K562 (cell line): ENCODE measurements around the gene TLCD4. TPM values are rescaled to one million over a fixed set of nuclear protein-coding genes. Genes with fewer than 3 reads are reported as not detected.

ENCODE experiments used
- ARHGAP35 ChIP-seq: fragments of 450-650 bp; IDR thresholded peaks from 2 replicates; pipeline ENCODE4 v1.6.1; 2018; ENCODE audit not compliant: partially characterized antibody
- CCNT2 ChIP-seq: IDR thresholded peaks from 2 replicates; pipeline ENCODE4 v1.6.1; 2011; ENCODE audit warnings: borderline replicate concordance, low read depth, mild to moderate bottlenecking, moderate library complexity, mixed read lengths, low read length; ENCODE audit not compliant: insufficient read length; ENCODE audit errors: extremely low read depth
- DDX20 ChIP-seq: fragments of 450-650 bp; IDR thresholded peaks from 2 replicates; pipeline ENCODE4 v1.6.1; 2016; ENCODE audit warnings: missing genetic modification characterization, low read depth, mild to moderate bottlenecking, missing compliant biosample characterization, moderate library complexity
- GABPB2 ChIP-seq: fragments of 250-450 bp; sonication (Bioruptor Pico); conservative IDR thresholded peaks from 2 replicates; pipeline ENCODE4 v1.5.1; 2021; ENCODE audit warnings: mild to moderate bottlenecking
- KLF16 ChIP-seq: IDR thresholded peaks from 2 replicates; pipeline ENCODE4 v1.6.1; 2016; ENCODE audit warnings: antibody characterized with exemption
- NFIX ChIP-seq: fragments of 250-450 bp; sonication (Bioruptor Pico); IDR thresholded peaks from 2 replicates; pipeline ENCODE4 v1.4.0; 2020; ENCODE audit warnings: low read depth, mild to moderate bottlenecking, moderate library complexity
- POLR2A ChIP-seq: fragments of 450-650 bp; conservative IDR thresholded peaks from 2 replicates; pipeline ENCODE4 v1.6.1; 2016
- PYGO2 ChIP-seq: fragments of 450-650 bp; IDR thresholded peaks from 2 replicates; pipeline ENCODE4 v1.6.1; 2016; ENCODE audit warnings: mild to moderate bottlenecking, missing genetic modification characterization, moderate library complexity, missing compliant biosample characterization
- SNIP1 ChIP-seq: fragments of 450-650 bp; IDR thresholded peaks from 2 replicates; pipeline ENCODE4 v1.7.1; 2017; ENCODE audit warnings: low read depth, mild to moderate bottlenecking
- U2AF2 ChIP-seq: fragments of 200-400 bp; formaldehyde crosslinking; optimal IDR thresholded peaks from 2 replicates; pipeline ENCODE3; 2017; ENCODE audit warnings: low read depth, mild to moderate bottlenecking, low read length
- ZNF143 ChIP-seq: sonication (generic); formaldehyde crosslinking; IDR thresholded peaks from 2 replicates; pipeline ENCODE4 v1.9.0; 2022; ENCODE audit warnings: mild to moderate bottlenecking, missing genetic modification reagents
- ZNF3 ChIP-seq: fragments of 250-450 bp; sonication (Bioruptor Pico); IDR thresholded peaks from 2 replicates; pipeline ENCODE4 v1.5.0; 2021; ENCODE audit warnings: mild to moderate bottlenecking, moderate library complexity
- ZNF444 ChIP-seq: fragments of 250-450 bp; sonication (Bioruptor Pico); IDR thresholded peaks from 2 replicates; pipeline ENCODE4 v1.4.0; 2020; ENCODE audit warnings: mild to moderate bottlenecking, moderate library complexity
- polyA plus RNA-seq, 8 experiments: library from polyadenylated mRNA; depleted of rRNA in 4 of 8; stranded (reverse) in 5 of 8; unstranded in 3 of 8; fragments of >200 nt; fragmentation: Nextera tagmentation in 2 of 8; fragmentation: Illumina TruSeq in 1 of 8; extraction: Ambion mirVana in 2 of 8; extraction: Trizol in 1 of 8; gene quantifications; 2 replicates each; pipeline versions ENCODE4 v1.2.1 to v1.2.3, GENCODE V29; 2011 to 2014; ENCODE audit warnings: inconsistent platforms in 1 of 8, missing spikeins in 1 of 8
- total RNA-seq, 7 experiments: library from RNA; depleted of rRNA in 6 of 7; stranded (reverse); fragments of >200 nt in 6 of 7; fragmentation: Illumina TruSeq in 2 of 7; extraction: Trizol in 2 of 7; gene quantifications; 2 replicates each; pipeline versions ENCODE4 v1.2.1 to v1.2.3, GENCODE V29; 2011 to 2021; ENCODE audit warnings: low replicate concordance in 1 of 7
- TF ChIP-seq, protein P1 (sequence below): fragments of 250-450 bp; sonication (Bioruptor Pico); IDR thresholded peaks from 2 replicates; pipeline ENCODE4 v1.5.0; 2021
- TF ChIP-seq, protein P2 (sequence below): sonication (generic); formaldehyde crosslinking; IDR thresholded peaks from 2 replicates; pipeline ENCODE4 v1.9.0; 2022; ENCODE audit warnings: mild to moderate bottlenecking, missing genetic modification reagents
- TF ChIP-seq, protein P3 (sequence below): fragments of 450-650 bp; formaldehyde crosslinking; IDR thresholded peaks from 2 replicates; pipeline ENCODE4 v1.4.0; 2020; ENCODE audit warnings: mild to moderate bottlenecking
- TF ChIP-seq, protein P4 (sequence below): fragments of 450-650 bp; IDR thresholded peaks from 2 replicates; pipeline ENCODE4 v1.6.1; 2016; ENCODE audit warnings: missing biosample characterization, missing genetic modification characterization
- TF ChIP-seq, protein P5 (sequence below): fragments of 250-450 bp; sonication (Bioruptor Pico); IDR thresholded peaks from 2 replicates; pipeline ENCODE4 v1.5.0; 2021; ENCODE audit warnings: mild to moderate bottlenecking, borderline replicate concordance
- TF ChIP-seq, protein P6 (sequence below): fragments of 150-350 bp; conservative IDR thresholded peaks from 2 replicates; pipeline ENCODE4 v1.6.1; 2014; ENCODE audit warnings: low read length

Gene TLCD4
- total and polyA plus RNA-seq, 9 of the 15 experiments (the other 6 are each of a cell fraction or from before 2014, with no cell fraction given): 3.5 to 19.8 (median 7.6) TPM

DNA sequence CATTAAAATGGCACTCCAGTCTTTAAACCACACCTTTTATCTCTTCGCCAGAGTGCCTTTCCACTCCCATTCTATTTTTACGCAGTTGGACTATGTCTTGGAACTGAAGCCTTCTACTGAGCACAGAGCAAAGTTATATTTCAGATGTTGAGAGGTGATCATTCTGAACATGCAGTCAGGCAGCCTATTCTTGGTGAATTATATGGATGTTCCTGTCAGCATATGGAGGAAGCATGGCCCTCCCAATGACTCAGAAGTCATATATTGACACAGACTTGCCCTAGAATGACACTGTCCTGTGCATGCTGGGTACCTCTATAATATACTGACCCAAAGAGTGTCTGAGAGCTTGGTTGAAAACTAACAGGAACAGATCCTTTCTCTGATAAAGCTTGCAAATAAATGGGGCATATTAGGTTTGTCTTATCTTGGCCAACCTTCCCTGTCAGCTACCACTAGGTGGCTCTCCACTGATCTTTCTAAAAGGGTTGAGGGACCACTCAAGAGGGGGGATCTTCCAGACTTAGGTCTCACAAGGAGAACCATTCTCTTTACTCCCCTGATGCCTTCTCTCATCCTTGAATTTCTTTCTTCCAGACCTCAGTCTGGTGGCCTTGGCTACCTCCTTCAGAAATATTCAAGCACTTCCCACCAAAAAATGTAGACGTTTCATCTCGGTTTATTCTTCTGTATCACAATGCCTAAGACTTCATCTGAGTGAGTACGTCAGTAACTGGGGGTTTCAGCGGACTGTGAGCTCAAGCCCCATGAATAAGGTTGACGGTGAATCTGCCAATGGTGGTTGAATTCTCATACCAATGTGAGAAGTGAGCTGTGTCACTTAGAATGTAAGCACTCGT, 32.6 kb upstream of the TLCD4 start (continued):
- TF ChIP-seq GABPB2 (CRISPR knock-in tag) (no peak), CCNT2 (no peak), U2AF2 (no peak), SNIP1 (no peak), NFIX (CRISPR knock-in tag) (no peak), ARHGAP35 (no peak), PYGO2 (0 out of 2 replicates have a peak, but pooled peaks have one; percentile 42), POLR2A (no peak), ZNF3 (no peak), ZNF444 (CRISPR knock-in tag) (no peak), ZNF143 (CRISPR knock-in tag) (no peak), KLF16 (no peak), DDX20 (no peak; the same call in 1 of the 2 replicates)
- TF ChIP-seq, protein P1, sequence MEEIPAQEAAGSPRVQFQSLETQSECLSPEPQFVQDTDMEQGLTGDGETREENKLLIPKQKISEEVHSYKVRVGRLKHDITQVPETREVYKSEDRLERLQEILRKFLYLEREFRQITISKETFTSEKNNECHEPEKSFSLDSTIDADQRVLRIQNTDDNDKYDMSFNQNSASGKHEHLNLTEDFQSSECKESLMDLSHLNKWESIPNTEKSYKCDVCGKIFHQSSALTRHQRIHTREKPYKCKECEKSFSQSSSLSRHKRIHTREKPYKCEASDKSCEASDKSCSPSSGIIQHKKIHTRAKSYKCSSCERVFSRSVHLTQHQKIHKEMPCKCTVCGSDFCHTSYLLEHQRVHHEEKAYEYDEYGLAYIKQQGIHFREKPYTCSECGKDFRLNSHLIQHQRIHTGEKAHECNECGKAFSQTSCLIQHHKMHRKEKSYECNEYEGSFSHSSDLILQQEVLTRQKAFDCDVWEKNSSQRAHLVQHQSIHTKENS (CRISPR knock-in tag): no peak
- TF ChIP-seq, protein P2, sequence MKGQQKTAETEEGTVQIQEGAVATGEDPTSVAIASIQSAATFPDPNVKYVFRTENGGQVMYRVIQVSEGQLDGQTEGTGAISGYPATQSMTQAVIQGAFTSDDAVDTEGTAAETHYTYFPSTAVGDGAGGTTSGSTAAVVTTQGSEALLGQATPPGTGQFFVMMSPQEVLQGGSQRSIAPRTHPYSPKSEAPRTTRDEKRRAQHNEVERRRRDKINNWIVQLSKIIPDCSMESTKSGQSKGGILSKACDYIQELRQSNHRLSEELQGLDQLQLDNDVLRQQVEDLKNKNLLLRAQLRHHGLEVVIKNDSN: no peak
- TF ChIP-seq, protein P3, sequence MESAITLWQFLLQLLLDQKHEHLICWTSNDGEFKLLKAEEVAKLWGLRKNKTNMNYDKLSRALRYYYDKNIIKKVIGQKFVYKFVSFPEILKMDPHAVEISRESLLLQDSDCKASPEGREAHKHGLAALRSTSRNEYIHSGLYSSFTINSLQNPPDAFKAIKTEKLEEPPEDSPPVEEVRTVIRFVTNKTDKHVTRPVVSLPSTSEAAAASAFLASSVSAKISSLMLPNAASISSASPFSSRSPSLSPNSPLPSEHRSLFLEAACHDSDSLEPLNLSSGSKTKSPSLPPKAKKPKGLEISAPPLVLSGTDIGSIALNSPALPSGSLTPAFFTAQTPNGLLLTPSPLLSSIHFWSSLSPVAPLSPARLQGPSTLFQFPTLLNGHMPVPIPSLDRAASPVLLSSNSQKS: no peak
- TF ChIP-seq, protein P4, sequence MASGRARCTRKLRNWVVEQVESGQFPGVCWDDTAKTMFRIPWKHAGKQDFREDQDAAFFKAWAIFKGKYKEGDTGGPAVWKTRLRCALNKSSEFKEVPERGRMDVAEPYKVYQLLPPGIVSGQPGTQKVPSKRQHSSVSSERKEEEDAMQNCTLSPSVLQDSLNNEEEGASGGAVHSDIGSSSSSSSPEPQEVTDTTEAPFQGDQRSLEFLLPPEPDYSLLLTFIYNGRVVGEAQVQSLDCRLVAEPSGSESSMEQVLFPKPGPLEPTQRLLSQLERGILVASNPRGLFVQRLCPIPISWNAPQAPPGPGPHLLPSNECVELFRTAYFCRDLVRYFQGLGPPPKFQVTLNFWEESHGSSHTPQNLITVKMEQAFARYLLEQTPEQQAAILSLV (tag): peak; percentile 80
- TF ChIP-seq, protein P5, sequence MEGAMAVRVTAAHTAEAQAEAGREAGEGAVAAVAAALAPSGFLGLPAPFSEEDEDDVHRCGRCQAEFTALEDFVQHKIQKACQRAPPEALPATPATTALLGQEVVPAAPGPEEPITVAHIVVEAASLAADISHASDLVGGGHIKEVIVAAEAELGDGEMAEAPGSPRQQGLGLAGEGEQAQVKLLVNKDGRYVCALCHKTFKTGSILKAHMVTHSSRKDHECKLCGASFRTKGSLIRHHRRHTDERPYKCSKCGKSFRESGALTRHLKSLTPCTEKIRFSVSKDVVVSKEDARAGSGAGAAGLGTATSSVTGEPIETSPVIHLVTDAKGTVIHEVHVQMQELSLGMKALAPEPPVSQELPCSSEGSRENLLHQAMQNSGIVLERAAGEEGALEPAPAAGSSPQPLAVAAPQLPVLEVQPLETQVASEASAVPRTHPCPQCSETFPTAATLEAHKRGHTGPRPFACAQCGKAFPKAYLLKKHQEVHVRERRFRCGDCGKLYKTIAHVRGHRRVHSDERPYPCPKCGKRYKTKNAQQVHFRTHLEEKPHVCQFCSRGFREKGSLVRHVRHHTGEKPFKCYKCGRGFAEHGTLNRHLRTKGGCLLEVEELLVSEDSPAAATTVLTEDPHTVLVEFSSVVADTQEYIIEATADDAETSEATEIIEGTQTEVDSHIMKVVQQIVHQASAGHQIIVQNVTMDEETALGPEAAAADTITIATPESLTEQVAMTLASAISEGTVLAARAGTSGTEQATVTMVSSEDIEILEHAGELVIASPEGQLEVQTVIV (CRISPR knock-in tag): no peak
- TF ChIP-seq, protein P6, sequence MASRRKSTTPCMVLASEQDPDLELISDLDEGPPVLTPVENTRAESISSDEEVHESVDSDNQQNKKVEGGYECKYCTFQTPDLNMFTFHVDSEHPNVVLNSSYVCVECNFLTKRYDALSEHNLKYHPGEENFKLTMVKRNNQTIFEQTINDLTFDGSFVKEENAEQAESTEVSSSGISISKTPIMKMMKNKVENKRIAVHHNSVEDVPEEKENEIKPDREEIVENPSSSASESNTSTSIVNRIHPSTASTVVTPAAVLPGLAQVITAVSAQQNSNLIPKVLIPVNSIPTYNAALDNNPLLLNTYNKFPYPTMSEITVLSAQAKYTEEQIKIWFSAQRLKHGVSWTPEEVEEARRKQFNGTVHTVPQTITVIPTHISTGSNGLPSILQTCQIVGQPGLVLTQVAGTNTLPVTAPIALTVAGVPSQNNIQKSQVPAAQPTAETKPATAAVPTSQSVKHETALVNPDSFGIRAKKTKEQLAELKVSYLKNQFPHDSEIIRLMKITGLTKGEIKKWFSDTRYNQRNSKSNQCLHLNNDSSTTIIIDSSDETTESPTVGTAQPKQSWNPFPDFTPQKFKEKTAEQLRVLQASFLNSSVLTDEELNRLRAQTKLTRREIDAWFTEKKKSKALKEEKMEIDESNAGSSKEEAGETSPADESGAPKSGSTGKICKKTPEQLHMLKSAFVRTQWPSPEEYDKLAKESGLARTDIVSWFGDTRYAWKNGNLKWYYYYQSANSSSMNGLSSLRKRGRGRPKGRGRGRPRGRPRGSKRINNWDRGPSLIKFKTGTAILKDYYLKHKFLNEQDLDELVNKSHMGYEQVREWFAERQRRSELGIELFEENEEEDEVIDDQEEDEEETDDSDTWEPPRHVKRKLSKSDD: no peak; the same call in 1 of the 2 replicates
